ENCODE measurements around the gene MROH9. TPM values are rescaled to one million over a fixed set of nuclear protein-coding genes. Genes with fewer than 3 reads are reported as not detected.
"Not testable (repeated sequence)": the region's sequence is repeated elsewhere in the genome, so short reads cannot be mapped to it uniquely, and the experiment has no call there.

The MROH9 gene
- total RNA-seq, 2 donors from 2014 or later: not detected

- H3K27ac ChIP-seq: no peak overlapping the region
- H3K9me3 ChIP-seq: no peaks in the 10 kb centered on the region
- intact Hi-C loops (cut with DNase I): no loop called here
- H3K4me1 ChIP-seq: no peaks in the 10 kb centered on the region
- H3K4me3 ChIP-seq: no peak overlapping the region
- no peaks in the 10 kb centered on the region for H3K27me3 ChIP-seq
- TF ChIP-seq CTCF (IDR thresholded peaks at IDR 0.05): no peak
- no peaks in the 10 kb centered on the region for H3K36me3 ChIP-seq
- no peak for DNase-seq
- H3K9ac ChIP-seq (ENCODE audit: low read depth in 2 of 2, low read length in 2 of 2): no peak overlapping the region
Measured at GRCh38 chr1:170938281-170938680, 2.9 kb downstream of the MROH9 start.

- no peaks in the 10 kb centered on the region for H3K27me3 ChIP-seq
- H3K4me1 ChIP-seq: no peaks in the 10 kb centered on the region
- no peak overlapping the region for H3K27ac ChIP-seq
- no peaks in the 10 kb centered on the region for H3K36me3 ChIP-seq
- no peak overlapping the region for H3K4me3 ChIP-seq
- H3K9ac ChIP-seq (ENCODE audit: low read depth in 2 of 2, low read length in 2 of 2): no peak overlapping the region
- no peaks in the 10 kb centered on the region for H3K9me3 ChIP-seq
- no peak for DNase-seq
- intact Hi-C loops (cut with DNase I): no loop called here
- no peak for TF ChIP-seq CTCF (IDR thresholded peaks at IDR 0.05)
Measured at GRCh38 chr1:170939476-170939875, 4.1 kb downstream of the MROH9 start.

- intact Hi-C loops (cut with DNase I); H3K4me1 ChIP-seq; H3K27ac ChIP-seq; DNase-seq; H3K27me3 ChIP-seq; H3K9me3 ChIP-seq; H3K36me3 ChIP-seq; H3K9ac ChIP-seq (ENCODE audit: low read depth in 2 of 2, low read length in 2 of 2); H3K4me3 ChIP-seq: not testable (repeated sequence)
Measured at GRCh38 chr1:170951744-170952143, 16.4 kb downstream of the MROH9 start.

GRCh38 chr1:170959385-170959784 lies 24.1 kb downstream of the MROH9 start:
- Histone ChIP-seq H3K9me3 (no peaks in the 10 kb centered on the region), H3K4me3 (no peak overlapping the region), H3K27ac (no peak overlapping the region), H3K9ac (ENCODE audit: low read depth in 2 of 2, low read length in 2 of 2) (no peak overlapping the region), H3K27me3 (no peaks in the 10 kb centered on the region), H3K4me1 (no peaks in the 10 kb centered on the region), H3K36me3 (no peaks in the 10 kb centered on the region)
- intact Hi-C loops (cut with DNase I): no loop called here
- no peak for DNase-seq
- TF ChIP-seq CTCF (IDR thresholded peaks at IDR 0.05): no peak

- Histone ChIP-seq H3K36me3 (no peaks in the 10 kb centered on the region), H3K9ac (ENCODE audit: low read depth in 2 of 2, low read length in 2 of 2) (no peak overlapping the region), H3K27ac (no peak overlapping the region), H3K9me3 (no peaks in the 10 kb centered on the region), H3K4me3 (no peak overlapping the region), H3K4me1 (no peaks in the 10 kb centered on the region), H3K27me3 (no peaks in the 10 kb centered on the region)
- intact Hi-C loops (cut with DNase I): loop anchor here (10.0 kb wide), 1 partner anchor 350 kb away; the partner anchor contains the start of gene FMO4
- no peak for DNase-seq
- no peak for TF ChIP-seq CTCF (IDR thresholded peaks at IDR 0.05)
Measured at GRCh38 chr1:170964506-170964905, 29.2 kb downstream of the MROH9 start.

- intact Hi-C loops (cut with DNase I): loop anchor here (5.0 to 10.0 kb wide), 2 partner anchors 260 to 348 kb away; partner anchors contain the start of gene FMO4
- Histone ChIP-seq H3K36me3 (no peaks in the 10 kb centered on the region), H3K4me3 (no peak overlapping the region), H3K27ac (no peak overlapping the region), H3K9me3 (no peaks in the 10 kb centered on the region), H3K27me3 (no peaks in the 10 kb centered on the region), H3K9ac (ENCODE audit: low read depth in 2 of 2, low read length in 2 of 2) (no peak overlapping the region), H3K4me1 (no peaks in the 10 kb centered on the region)
- TF ChIP-seq CTCF (IDR thresholded peaks at IDR 0.05): peak; percentile 50
- no peak for DNase-seq
Measured at GRCh38 chr1:170967042-170967910, 31.9 kb downstream of the MROH9 start.

Data from colonic mucosa (tissue), 4 donors.